GM12872 (cell line): ENCODE data around the gene IQSEC1.

Experiments
- CTCF ChIP-seq: IDR thresholded peaks from 3 replicates; pipeline ENCODE4 v1.5.1; 2011; ENCODE audit warnings: low read depth, mild to moderate bottlenecking, low read length, moderate library complexity; ENCODE audit not compliant: insufficient read depth

IQSEC1 gene

GRCh38 chr3:12973827-12974226 is 99.4 kb downstream of the IQSEC1 start:
- TF ChIP-seq CTCF: no peak

GRCh38 chr3:12972781-12973702 is 100.2 kb downstream of the IQSEC1 start:
- TF ChIP-seq CTCF: no peak

- TF ChIP-seq CTCF: no peak
Measured at GRCh38 chr3:12972043-12972442, 101.2 kb downstream of the IQSEC1 start.

- TF ChIP-seq CTCF: no peak
Measured at GRCh38 chr3:12970684-12971083, 102.5 kb downstream of the IQSEC1 start.

GRCh38 chr3:12969486-12969885 is 103.7 kb downstream of the IQSEC1 start:
- TF ChIP-seq CTCF: no peak

- TF ChIP-seq CTCF: no peak
Measured at GRCh38 chr3:12968541-12968940, 104.7 kb downstream of the IQSEC1 start.

GRCh38 chr3:12967606-12968351 is 105.5 kb downstream of the IQSEC1 start:
- no peak for TF ChIP-seq CTCF
